Measurements from ENCODE around the gene KDM3B. TPM values are rescaled to one million over a fixed set of nuclear protein-coding genes. Genes with fewer than 3 reads are reported as not detected.
A peak's percentile ranks its signal among the peaks of the same experiment; 100 is the strongest.

Gene KDM3B
- total RNA-seq, 1 experiment from 2014 or later: 89.2 TPM

DNA sequence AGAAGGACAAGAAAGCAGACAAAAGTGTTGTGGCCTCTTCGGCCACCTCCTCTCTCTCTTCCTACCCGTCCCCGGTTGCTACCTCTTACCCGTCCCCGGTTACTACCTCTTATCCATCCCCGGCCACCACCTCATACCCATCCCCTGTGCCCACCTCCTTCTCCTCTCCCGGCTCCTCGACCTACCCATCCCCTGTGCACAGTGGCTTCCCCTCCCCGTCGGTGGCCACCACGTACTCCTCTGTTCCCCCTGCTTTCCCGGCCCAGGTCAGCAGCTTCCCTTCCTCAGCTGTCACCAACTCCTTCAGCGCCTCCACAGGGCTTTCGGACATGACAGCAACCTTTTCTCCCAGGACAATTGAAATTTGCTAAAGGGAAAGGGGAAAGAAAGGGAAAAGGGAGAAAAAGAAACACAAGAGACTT, 115.2 kb downstream of the KDM3B start:
- Histone ChIP-seq H3K9ac (ENCODE audit: extremely low read depth, insufficient read length, low read length) (no peak overlapping the region), H3T11ph (ENCODE audit: low read length) (no peak overlapping the region), H2BK15ac (ENCODE audit: low read depth, low read length) (no peak overlapping the region), H3K56ac (ENCODE audit: insufficient read length, low read depth, low read length) (no peak overlapping the region), H3K4ac (ENCODE audit: low read depth, low read length) (no peak overlapping the region), H3K23ac (ENCODE audit: insufficient read length, low read depth, low read length) (no peak overlapping the region), H2BK5ac (ENCODE audit: insufficient read length, low read length) (no peak overlapping the region), H3K27ac (ENCODE audit: insufficient read length, low read depth, low read length) (no peak overlapping the region), H3K14ac (ENCODE audit: insufficient read depth, low read length) (no peak overlapping the region), H3K27me3 (ENCODE audit: insufficient read depth, low read length) (no peaks in the 10 kb centered on the region; the same call in 1 of the 2 replicates), H4K8ac (replicated peaks; ENCODE audit: insufficient read length, low read depth, low read length) (no peak overlapping the region), H2BK120ac (ENCODE audit: low read depth, low read length, poor library complexity, severe bottlenecking) (no peak overlapping the region), H3K79me2 (ENCODE audit: insufficient read depth, low read length) (no peaks in the 10 kb centered on the region), H3K4me1 (ENCODE audit: insufficient read depth, low read length) (0 out of 2 replicates have a peak, but pooled peaks cover 1% of the 10 kb centered on the region), H3K4me2 (ENCODE audit: insufficient read depth, insufficient read length, low read length) (no peak overlapping the region), H3K18ac (ENCODE audit: insufficient read length, low read depth, low read length) (no peak overlapping the region), H2BK12ac (ENCODE audit: insufficient read length, low read depth, low read length) (no peak overlapping the region), H2AFZ (ENCODE audit: low read length) (no peak overlapping the region), H4K91ac (ENCODE audit: insufficient read length, low read depth, low read length) (no peak overlapping the region), H3K23me2 (ENCODE audit: insufficient read length, low read depth, low read length, poor library complexity, severe bottlenecking) (peaks cover 23% of the 10 kb centered on the region), H4K20me1 (ENCODE audit: control insufficient read depth, insufficient read depth, insufficient read length) (no peaks in the 10 kb centered on the region), H2AK5ac (ENCODE audit: insufficient read length, low read length) (no peak overlapping the region), H2BK20ac (ENCODE audit: low read depth, low read length, poor library complexity, severe bottlenecking) (no peak overlapping the region), H3K79me1 (ENCODE audit: insufficient read depth, low read depth, low read length, poor library complexity, severe bottlenecking) (no peaks in the 10 kb centered on the region), H4K5ac (ENCODE audit: insufficient read length, low read depth, low read length) (no peak overlapping the region), H3K9me3 (ENCODE audit: control insufficient read depth, low read depth, low read length) (no peaks in the 10 kb centered on the region)
- no CpG with 5 or more reads among the region's 14 CpGs for WGBS (ENCODE audit: extremely low coverage, insufficient read length, low lambda C conversion rate)
- Mint-ChIP-seq H3K4me1 (peaks cover 33 to 34% of the 10 kb centered on the region in 2 experiments), H3K9me3 (peaks cover 0 to 11% of the 10 kb centered on the region in 2 experiments; a peak in 2 of 5 replicates), H3K27me3 (ENCODE audit: low read depth) (peaks cover 22% of the 10 kb centered on the region), H3K36me3 (ENCODE audit: insufficient read depth in 1 of 3, low read depth in 3 of 3) (peaks cover 18 to 28% (median 26%) of the 10 kb centered on the region in 3 experiments), H3K27ac (peak overlapping the region in 2 of 3 experiments; percentile 73 to 74; a peak in 4 of 7 replicates), H3K4me3 (peak overlapping the region; percentile 86; a peak in 4 of 5 replicates)
- TF ChIP-seq, protein P1, sequence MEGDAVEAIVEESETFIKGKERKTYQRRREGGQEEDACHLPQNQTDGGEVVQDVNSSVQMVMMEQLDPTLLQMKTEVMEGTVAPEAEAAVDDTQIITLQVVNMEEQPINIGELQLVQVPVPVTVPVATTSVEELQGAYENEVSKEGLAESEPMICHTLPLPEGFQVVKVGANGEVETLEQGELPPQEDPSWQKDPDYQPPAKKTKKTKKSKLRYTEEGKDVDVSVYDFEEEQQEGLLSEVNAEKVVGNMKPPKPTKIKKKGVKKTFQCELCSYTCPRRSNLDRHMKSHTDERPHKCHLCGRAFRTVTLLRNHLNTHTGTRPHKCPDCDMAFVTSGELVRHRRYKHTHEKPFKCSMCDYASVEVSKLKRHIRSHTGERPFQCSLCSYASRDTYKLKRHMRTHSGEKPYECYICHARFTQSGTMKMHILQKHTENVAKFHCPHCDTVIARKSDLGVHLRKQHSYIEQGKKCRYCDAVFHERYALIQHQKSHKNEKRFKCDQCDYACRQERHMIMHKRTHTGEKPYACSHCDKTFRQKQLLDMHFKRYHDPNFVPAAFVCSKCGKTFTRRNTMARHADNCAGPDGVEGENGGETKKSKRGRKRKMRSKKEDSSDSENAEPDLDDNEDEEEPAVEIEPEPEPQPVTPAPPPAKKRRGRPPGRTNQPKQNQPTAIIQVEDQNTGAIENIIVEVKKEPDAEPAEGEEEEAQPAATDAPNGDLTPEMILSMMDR (conservative IDR thresholded peaks at IDR 0.05): no peak
- DNase-seq: no peak
